ENCODE measurements around the gene AKT2.

The AKT2 gene

DNA sequence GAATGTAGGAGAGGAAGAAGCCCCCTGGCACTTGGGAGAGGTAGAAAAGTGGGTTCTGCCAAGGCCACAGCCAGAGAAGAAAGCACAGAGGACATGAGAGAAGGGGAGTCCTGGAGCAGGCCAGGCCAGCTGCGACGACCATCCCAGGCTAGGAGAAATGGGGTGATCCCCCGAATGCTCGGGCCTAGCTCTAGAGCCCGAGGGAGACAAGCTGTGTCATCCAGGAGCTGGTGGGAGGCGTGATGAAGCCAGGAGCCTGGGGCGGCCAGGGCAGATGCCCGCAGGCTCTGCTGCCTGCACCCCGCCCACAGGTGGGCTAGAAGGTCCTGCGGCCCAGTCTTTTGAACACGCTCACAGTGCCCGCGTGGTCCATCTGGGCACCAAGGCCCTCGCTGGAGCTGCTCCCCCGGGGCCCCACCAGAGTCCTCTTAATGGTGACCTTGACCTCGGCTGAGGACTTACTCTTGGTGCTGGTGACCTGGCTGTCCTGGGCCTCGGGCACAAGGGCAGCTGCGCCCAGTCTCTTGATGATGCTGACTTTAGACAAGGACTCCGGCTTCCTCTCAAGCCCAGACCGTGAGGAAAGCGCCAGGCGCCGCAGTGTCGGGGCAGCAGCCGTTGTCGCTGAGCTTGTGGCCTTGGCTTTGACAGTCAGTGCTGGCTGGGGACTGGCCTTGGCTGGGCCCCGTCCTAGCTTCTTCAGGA lies 36.6 kb upstream of the AKT2 start:
- Histone ChIP-seq H4K20me1 (ENCODE audit: insufficient read depth, low read length) (no peaks in the 10 kb centered on the region), H3K27ac (ENCODE audit: low read length) (no peak overlapping the region), H3K9ac (ENCODE audit: low read length) (no peak overlapping the region), H3K27me3 (ENCODE audit: low read depth, low read length) (no peaks in the 10 kb centered on the region), H3K79me2 (ENCODE audit: low read length) (no peaks in the 10 kb centered on the region), H2AFZ (ENCODE audit: low read depth, low read length) (no peak overlapping the region), H3K4me3 (ENCODE audit: low read length) (no peak overlapping the region), H3K36me3 (replicated peaks; ENCODE audit: low read depth, low read length) (peaks cover 43% of the 10 kb centered on the region), H3K9me3 (ENCODE audit: insufficient read depth, low read length) (no peaks in the 10 kb centered on the region), H3K4me1 (ENCODE audit: low read length) (no peaks in the 10 kb centered on the region), H3K4me2 (ENCODE audit: low read length) (no peak overlapping the region)
- TF ChIP-seq, protein P1, sequence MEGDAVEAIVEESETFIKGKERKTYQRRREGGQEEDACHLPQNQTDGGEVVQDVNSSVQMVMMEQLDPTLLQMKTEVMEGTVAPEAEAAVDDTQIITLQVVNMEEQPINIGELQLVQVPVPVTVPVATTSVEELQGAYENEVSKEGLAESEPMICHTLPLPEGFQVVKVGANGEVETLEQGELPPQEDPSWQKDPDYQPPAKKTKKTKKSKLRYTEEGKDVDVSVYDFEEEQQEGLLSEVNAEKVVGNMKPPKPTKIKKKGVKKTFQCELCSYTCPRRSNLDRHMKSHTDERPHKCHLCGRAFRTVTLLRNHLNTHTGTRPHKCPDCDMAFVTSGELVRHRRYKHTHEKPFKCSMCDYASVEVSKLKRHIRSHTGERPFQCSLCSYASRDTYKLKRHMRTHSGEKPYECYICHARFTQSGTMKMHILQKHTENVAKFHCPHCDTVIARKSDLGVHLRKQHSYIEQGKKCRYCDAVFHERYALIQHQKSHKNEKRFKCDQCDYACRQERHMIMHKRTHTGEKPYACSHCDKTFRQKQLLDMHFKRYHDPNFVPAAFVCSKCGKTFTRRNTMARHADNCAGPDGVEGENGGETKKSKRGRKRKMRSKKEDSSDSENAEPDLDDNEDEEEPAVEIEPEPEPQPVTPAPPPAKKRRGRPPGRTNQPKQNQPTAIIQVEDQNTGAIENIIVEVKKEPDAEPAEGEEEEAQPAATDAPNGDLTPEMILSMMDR (IDR thresholded peaks at IDR 0.05; ENCODE audit: low read depth, low read length) = no peak
- no peak for TF ChIP-seq EZH2phosphoT487 (IDR thresholded peaks at IDR 0.05; ENCODE audit: low read depth)

DNA sequence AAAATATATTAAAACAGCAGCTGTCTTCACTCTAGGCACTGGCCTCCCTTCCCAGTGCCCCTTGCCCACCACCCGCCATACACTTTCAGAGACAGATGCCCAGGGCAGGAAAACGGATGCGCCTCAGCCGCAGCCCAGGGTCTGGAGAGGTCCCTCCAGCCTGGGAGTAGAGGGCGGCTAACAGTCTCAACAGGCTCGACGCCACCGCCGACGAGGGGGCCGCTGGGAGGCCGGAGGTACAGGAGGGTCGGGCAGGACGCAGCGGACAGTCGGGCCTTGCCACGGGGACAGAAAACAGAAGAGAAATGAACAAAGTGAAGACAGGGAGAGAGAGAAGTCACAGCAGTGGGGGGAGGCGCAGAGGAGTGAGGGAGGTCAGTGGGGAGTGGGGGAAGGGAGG lies 35.9 kb upstream of the AKT2 start:
- H3K27ac ChIP-seq (ENCODE audit: low read length) = no peak overlapping the region
- no peak overlapping the region for H2AFZ ChIP-seq (ENCODE audit: low read depth, low read length)
- H3K79me2 ChIP-seq (ENCODE audit: low read length) = no peaks in the 10 kb centered on the region
- H4K20me1 ChIP-seq (ENCODE audit: insufficient read depth, low read length) = no peaks in the 10 kb centered on the region
- peaks cover 41% of the 10 kb centered on the region for H3K36me3 ChIP-seq (replicated peaks; ENCODE audit: low read depth, low read length)
- H3K9ac ChIP-seq (ENCODE audit: low read length) = no peak overlapping the region
- no peaks in the 10 kb centered on the region for H3K9me3 ChIP-seq (ENCODE audit: insufficient read depth, low read length)
- H3K4me3 ChIP-seq (ENCODE audit: low read length) = no peak overlapping the region
- H3K4me2 ChIP-seq (ENCODE audit: low read length) = no peak overlapping the region
- TF ChIP-seq, protein P1 (IDR thresholded peaks at IDR 0.05; ENCODE audit: low read depth, low read length) = no peak
- no peak for TF ChIP-seq EZH2phosphoT487 (IDR thresholded peaks at IDR 0.05; ENCODE audit: low read depth)
- no peaks in the 10 kb centered on the region for H3K27me3 ChIP-seq (ENCODE audit: low read depth, low read length)
- H3K4me1 ChIP-seq (ENCODE audit: low read length) = no peaks in the 10 kb centered on the region

DNA sequence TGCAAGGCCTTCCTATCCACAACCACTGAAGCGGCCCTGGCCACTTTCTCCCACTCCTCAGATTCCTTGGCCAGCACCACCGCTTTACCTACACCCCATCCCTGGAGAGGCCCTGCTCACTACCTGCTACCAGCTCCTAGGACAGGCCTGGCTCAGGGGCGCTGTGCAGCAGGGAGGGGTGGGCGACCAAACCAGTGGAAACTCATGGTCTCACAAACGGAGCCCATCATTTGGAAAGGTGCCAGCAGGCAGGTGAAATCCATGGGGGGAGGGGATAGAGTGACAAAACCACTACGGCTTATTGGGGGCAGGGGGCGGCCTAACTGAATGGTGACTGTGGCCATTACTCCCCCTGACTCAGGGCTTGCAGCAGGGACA lies 35.4 kb upstream of the AKT2 start:
- Histone ChIP-seq H3K9me3 (ENCODE audit: insufficient read depth, low read length) (no peaks in the 10 kb centered on the region), H2AFZ (ENCODE audit: low read depth, low read length) (no peak overlapping the region), H3K27me3 (ENCODE audit: low read depth, low read length) (no peaks in the 10 kb centered on the region), H4K20me1 (ENCODE audit: insufficient read depth, low read length) (no peaks in the 10 kb centered on the region), H3K4me3 (ENCODE audit: low read length) (no peak overlapping the region), H3K27ac (ENCODE audit: low read length) (no peak overlapping the region), H3K36me3 (replicated peaks; ENCODE audit: low read depth, low read length) (peaks cover 37% of the 10 kb centered on the region), H3K9ac (ENCODE audit: low read length) (no peak overlapping the region), H3K4me2 (ENCODE audit: low read length) (no peak overlapping the region), H3K79me2 (ENCODE audit: low read length) (no peaks in the 10 kb centered on the region), H3K4me1 (ENCODE audit: low read length) (no peaks in the 10 kb centered on the region)
- TF ChIP-seq, protein P1 (IDR thresholded peaks at IDR 0.05; ENCODE audit: low read depth, low read length) = no peak
- no peak for TF ChIP-seq EZH2phosphoT487 (IDR thresholded peaks at IDR 0.05; ENCODE audit: low read depth)

DNA sequence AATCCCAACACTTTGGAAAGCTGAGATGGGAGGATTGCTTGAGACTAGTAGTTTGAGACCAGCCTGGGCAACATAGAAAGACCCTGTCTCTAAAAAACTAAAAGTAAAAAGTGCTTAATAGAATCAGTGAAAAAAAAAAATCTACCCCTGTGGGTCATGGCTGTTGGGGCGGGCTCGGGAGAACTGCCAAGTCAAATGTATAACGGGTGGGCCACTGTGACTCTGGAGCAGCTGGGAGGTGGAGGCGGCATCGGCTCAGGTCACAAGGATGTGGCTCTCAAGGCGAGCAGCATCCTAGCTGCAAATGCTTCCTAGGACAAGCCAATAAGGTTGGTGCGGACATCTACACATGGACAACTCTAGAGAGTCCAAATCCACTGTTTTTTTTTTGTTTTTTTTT lies 32.2 kb upstream of the AKT2 start:
- Histone ChIP-seq H3K79me2 (ENCODE audit: low read length) (no peaks in the 10 kb centered on the region), H3K4me2 (ENCODE audit: low read length) (no peak overlapping the region), H3K27ac (ENCODE audit: low read length) (no peak overlapping the region), H3K4me3 (ENCODE audit: low read length) (no peak overlapping the region), H4K20me1 (ENCODE audit: insufficient read depth, low read length) (no peaks in the 10 kb centered on the region), H3K36me3 (replicated peaks; ENCODE audit: low read depth, low read length) (peaks cover 24% of the 10 kb centered on the region), H3K4me1 (ENCODE audit: low read length) (no peaks in the 10 kb centered on the region), H3K9ac (ENCODE audit: low read length) (no peak overlapping the region), H3K27me3 (ENCODE audit: low read depth, low read length) (no peaks in the 10 kb centered on the region), H2AFZ (ENCODE audit: low read depth, low read length) (no peak overlapping the region), H3K9me3 (ENCODE audit: insufficient read depth, low read length) (no peaks in the 10 kb centered on the region)
- TF ChIP-seq, protein P1 (IDR thresholded peaks at IDR 0.05; ENCODE audit: low read depth, low read length) = no peak
- no peak for TF ChIP-seq EZH2phosphoT487 (IDR thresholded peaks at IDR 0.05; ENCODE audit: low read depth)
